A549 (cell line): ENCODE data around the gene CEP85L. TPM values are rescaled to one million over a fixed set of nuclear protein-coding genes. Genes with fewer than 3 reads are reported as not detected.

Source experiments
- ATAC-seq, 2 experiments: fragments of 200-7000 bp in 1 of 2; fragments of >200 bp in 1 of 2; cut with Nextera tagmentation in 1 of 2; cut with Tn5 transposase in 1 of 2; 3 replicates each; pipeline versions ENCODE4 v1.8.0 to v1.9.1; 2018 to 2020; ENCODE audit warnings: mild to moderate bottlenecking in 1 of 2, moderate library complexity in 1 of 2
- CTCF ChIA-PET: fragments of 300-600 bp; sonication (Branson Sonifier 250); formaldehyde crosslinking; extraction: SDS; loops from one replicate; lab custom pipeline; 2021; ENCODE audit warnings: antibody characterized with exemption, inconsistent platforms; lab: Yijun Ruan, JAX
- POLR2A ChIA-PET: fragments of 350-600 bp; formaldehyde crosslinking; extraction: SDS; loops from one replicate; lab custom pipeline; 2021; ENCODE audit warnings: antibody characterized with exemption, inconsistent platforms; lab: Yijun Ruan, JAX
- DNase-seq, 2 experiments: peaks; one replicate each; pipeline versions ENCODE4 v3.0.0 to v3.0.0-alpha.2; 2011 to 2016; ENCODE audit warnings: low read depth in 1 of 2, low spot score in 1 of 2
- FAIRE-seq: peaks from 2 replicates; lab custom pipeline; 2011; peaks lifted over from hg19 to GRCh38; lab: Jason Lieb, UNC
- H3K27ac ChIP-seq, 2 experiments: fragments of >200 bp; sonication (Bioruptor Twin); formaldehyde crosslinking; 3 replicates each; pipeline ENCODE4 v1.5.1; 2016 to 2017
- H3K4me1 ChIP-seq: fragments of >200 bp; sonication (Bioruptor Twin); formaldehyde crosslinking; 3 replicates; pipeline ENCODE4 v1.6.1; 2016
- H3K4me2 ChIP-seq: fragments of >200 bp; sonication (Bioruptor Twin); formaldehyde crosslinking; 3 replicates; pipeline ENCODE4 v1.6.1; 2016
- H3K4me3 ChIP-seq: fragments of >200 bp; sonication (Bioruptor Twin); formaldehyde crosslinking; 3 replicates; pipeline ENCODE4 v1.5.1; 2016
- H3K9me3 ChIP-seq: fragments of >200 bp; sonication (Bioruptor Twin); formaldehyde crosslinking; 3 replicates; pipeline ENCODE4 v1.6.1; 2016
- BHLHE40 ChIP-seq: IDR thresholded peaks from 2 replicates; pipeline ENCODE4 v1.6.1; 2012; ENCODE audit warnings: low read depth, low read length, inconsistent platforms
- CHD2 ChIP-seq: fragments of 150-350 bp; IDR thresholded peaks from 2 replicates; pipeline ENCODE4 v1.6.1; 2014; ENCODE audit warnings: low read length; ENCODE audit not compliant: partially characterized antibody
- E2F6 ChIP-seq: IDR thresholded peaks from 2 replicates; pipeline ENCODE4 v1.6.1; 2012; ENCODE audit warnings: low read depth, borderline replicate concordance
- EHF ChIP-seq: fragments of 250-450 bp; sonication (Bioruptor Pico); IDR thresholded peaks from 2 replicates; pipeline ENCODE4 v1.5.0; 2020; ENCODE audit warnings: mild to moderate bottlenecking
- JUNB ChIP-seq: fragments of >200 bp; sonication (Bioruptor Twin); formaldehyde crosslinking; IDR thresholded peaks from 2 replicates; pipeline ENCODE4 v1.6.1; 2016
- KDM1A ChIP-seq: fragments of 200-600 bp; sonication (generic); IDR thresholded peaks from 2 replicates; pipeline ENCODE4 v1.6.1; 2016; ENCODE audit warnings: low read depth, mild to moderate bottlenecking
- MAZ ChIP-seq: fragments of 150-350 bp; IDR thresholded peaks from 2 replicates; pipeline ENCODE4 v1.6.1; 2014; ENCODE audit warnings: antibody characterized with exemption, low read depth, low read length, borderline replicate concordance
- NFE2L2 ChIP-seq: fragments of 150-350 bp; conservative IDR thresholded peaks from 2 replicates; pipeline ENCODE4 v1.6.1; 2014; ENCODE audit warnings: low read length
- POLR2A ChIP-seq: IDR thresholded peaks from 2 replicates; pipeline ENCODE4 v1.6.1; 2012; ENCODE audit warnings: mild to moderate bottlenecking, low read length
- RAD21 ChIP-seq, 2 experiments: fragments of >200 bp in 1 of 2; sonication (Bioruptor Twin) in 1 of 2; formaldehyde crosslinking in 1 of 2; IDR thresholded peaks in 1 of 2; conservative IDR thresholded peaks in 1 of 2; 2 replicates in 1 of 2; 3 replicates in 1 of 2; pipeline ENCODE4 v1.6.1; 2012 to 2018; ENCODE audit warnings: inconsistent platforms in 1 of 2
- RNF2 ChIP-seq: fragments of 200-600 bp; sonication (generic); IDR thresholded peaks from 2 replicates; pipeline ENCODE4 v1.6.1; 2016; ENCODE audit warnings: low read depth, mild to moderate bottlenecking, antibody characterized with exemption, moderate library complexity, borderline replicate concordance
- TFCP2L1 ChIP-seq: fragments of 250-450 bp; sonication (Bioruptor Pico); IDR thresholded peaks from 2 replicates; pipeline ENCODE4 v1.5.0; 2021; ENCODE audit warnings: mild to moderate bottlenecking
- TP53 ChIP-seq: fragments of 250-450 bp; sonication (Bioruptor Pico); IDR thresholded peaks from 2 replicates; pipeline ENCODE4 v1.5.0; 2021; ENCODE audit warnings: mild to moderate bottlenecking, moderate library complexity
- ZC3H11A ChIP-seq: fragments of 450-650 bp; IDR thresholded peaks from 2 replicates; pipeline ENCODE4 v1.6.1; 2014; ENCODE audit warnings: antibody characterized with exemption, mild to moderate bottlenecking
- ZNF302 ChIP-seq: fragments of 250-450 bp; sonication (Bioruptor Pico); IDR thresholded peaks from 2 replicates; pipeline ENCODE4 v1.9.0; 2021; ENCODE audit warnings: inconsistent platforms, mild to moderate bottlenecking, moderate library complexity
- ZSCAN20 ChIP-seq: fragments of 250-450 bp; sonication (Bioruptor Pico); IDR thresholded peaks from 2 replicates; pipeline ENCODE4 v1.8.0; 2022; ENCODE audit warnings: mild to moderate bottlenecking, moderate library complexity
- WGBS: methylation state at CpG from one replicate; pipeline ENCODE4 v1.1.6; 2017; ENCODE audit errors: missing lambda C conversion rate; 5-methylcytosine and 5-hydroxymethylcytosine counted together
- polyA plus RNA-seq, 4 experiments: library from polyadenylated mRNA; depleted of rRNA in 3 of 4; stranded (reverse); fragments of >200 nt; fragmentation: RNase III in 1 of 4; extraction: RNeasy Plus Mini Kit Qiagen cat#74134 plus additional on column Dnase treatment in 1 of 4; gene quantifications; 2 replicates in 3 of 4; 3 replicates in 1 of 4; pipeline ENCODE4 v1.2.3, GENCODE V29; 2011 to 2017
- TF ChIP-seq, protein P1 (sequence below): fragments of >200 bp; sonication (Bioruptor Twin); formaldehyde crosslinking; IDR thresholded peaks from 2 replicates; pipeline ENCODE4 v1.6.1; 2016
- TF ChIP-seq, protein P2 (sequence below): fragments of 250-450 bp; sonication (Bioruptor Pico); IDR thresholded peaks from 2 replicates; pipeline ENCODE4 v1.5.0; 2020; ENCODE audit warnings: low read depth, mild to moderate bottlenecking, moderate library complexity
- TF ChIP-seq, protein P3 (sequence below): fragments of 450-650 bp; IDR thresholded peaks from 2 replicates; pipeline ENCODE4 v1.6.1; 2014; ENCODE audit warnings: antibody characterized with exemption
- TF ChIP-seq, protein P4 (sequence below): fragments of 150-350 bp; IDR thresholded peaks from 2 replicates; pipeline ENCODE4 v1.6.1; 2014; ENCODE audit warnings: low read depth, mild to moderate bottlenecking, low read length

CEP85L gene
- polyA plus RNA-seq, 2 of the 4 experiments (the other 2 are of a cell fraction), result 1.3 to 3.4 TPM

- CTCF ChIA-PET, result no interaction called here
- no peak for FAIRE-seq
Measured at GRCh38 chr6:118663993-118664985, 12.9 kb upstream of the CEP85L start.

DNA sequence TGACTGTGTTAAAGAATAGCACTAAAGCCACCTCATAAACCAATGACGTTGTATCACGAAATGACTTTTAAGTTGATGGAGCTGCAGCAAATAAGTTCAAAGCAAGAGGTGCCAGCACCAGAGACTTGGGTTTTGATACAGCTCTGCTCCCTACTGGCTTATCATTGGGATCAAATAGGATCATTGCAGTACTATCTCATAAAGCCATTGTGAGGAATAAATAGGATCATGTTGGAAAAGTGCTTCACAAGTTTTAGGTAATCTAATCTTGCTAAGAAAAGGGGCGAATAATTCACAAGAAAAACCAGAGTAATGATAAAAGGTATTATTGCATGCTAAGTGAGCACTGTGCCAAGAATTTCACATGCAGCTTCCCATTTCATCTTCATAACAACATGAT, 10.4 kb upstream of the CEP85L start:
- ATAC-seq, result no peak

More at GRCh38 chr6:118663993-118664985, 12.9 kb upstream of the CEP85L start:
- no peak for ATAC-seq
- Histone ChIP-seq H3K27ac (no peak overlapping the region), H3K4me1 (no peaks in the 10 kb centered on the region), H3K4me2 (no peak overlapping the region), H3K9me3 (no peaks in the 10 kb centered on the region)
- POLR2A ChIA-PET, result no interaction called here
- DNase-seq, result no peak
- WGBS, result 68% methylated on average over 10 of the region's 10 CpGs
- no peak for TF ChIP-seq TP53 (CRISPR knock-in tag)
- no peak for TF ChIP-seq BHLHE40
- no peak for TF ChIP-seq TFCP2L1 (CRISPR knock-in tag)
- no peak for TF ChIP-seq ZSCAN20
- no peak for TF ChIP-seq RNF2
- TF ChIP-seq, all 56 proteins: peak for 0
- H3K4me3 ChIP-seq, result no peak overlapping the region

DNA sequence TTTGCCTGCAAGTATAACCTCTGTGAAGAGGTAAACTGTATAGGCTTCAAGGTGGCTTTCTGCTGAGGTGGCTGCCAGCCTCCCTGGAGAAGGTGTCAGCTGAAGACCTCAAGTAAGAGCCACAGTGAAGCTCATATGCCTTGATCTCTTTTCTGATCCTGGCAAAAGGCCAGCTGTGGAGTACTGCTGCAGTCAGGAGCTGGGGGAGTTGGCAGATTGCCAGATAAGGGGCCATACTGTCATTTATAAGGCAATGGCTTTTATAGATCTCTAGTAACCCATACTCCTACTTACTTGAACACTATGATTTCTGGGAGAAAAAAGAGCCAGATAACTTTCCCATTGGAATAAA, 8.8 kb upstream of the CEP85L start:
- Histone ChIP-seq H3K4me1 (no peaks in the 10 kb centered on the region), H3K4me3 (no peak overlapping the region), H3K9me3 (no peaks in the 10 kb centered on the region), H3K4me2 (no peak overlapping the region), H3K27ac (no peak overlapping the region)
- POLR2A ChIA-PET, result interaction anchor here (1.5 kb wide), 1 partner anchor 9 kb away, joined by 4 read pairs; the partner anchor contains the start of gene CEP85L
- ATAC-seq, result no peak
- TF ChIP-seq, protein P1, sequence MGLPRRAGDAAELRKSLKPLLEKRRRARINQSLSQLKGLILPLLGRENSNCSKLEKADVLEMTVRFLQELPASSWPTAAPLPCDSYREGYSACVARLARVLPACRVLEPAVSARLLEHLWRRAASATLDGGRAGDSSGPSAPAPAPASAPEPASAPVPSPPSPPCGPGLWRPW, result no peak
- TF ChIP-seq, protein P2, sequence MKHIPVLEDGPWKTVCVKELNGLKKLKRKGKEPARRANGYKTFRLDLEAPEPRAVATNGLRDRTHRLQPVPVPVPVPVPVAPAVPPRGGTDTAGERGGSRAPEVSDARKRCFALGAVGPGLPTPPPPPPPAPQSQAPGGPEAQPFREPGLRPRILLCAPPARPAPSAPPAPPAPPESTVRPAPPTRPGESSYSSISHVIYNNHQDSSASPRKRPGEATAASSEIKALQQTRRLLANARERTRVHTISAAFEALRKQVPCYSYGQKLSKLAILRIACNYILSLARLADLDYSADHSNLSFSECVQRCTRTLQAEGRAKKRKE (CRISPR knock-in tag), result no peak
- TF ChIP-seq CHD2, result no peak
- no peak for TF ChIP-seq RAD21 (conservative IDR thresholded peaks at IDR 0.05 in 1 of 2, IDR thresholded peaks at IDR 0.05 in 1 of 2)
- CTCF ChIA-PET, result no interaction called here
- FAIRE-seq, result no peak
- no peak for DNase-seq

More for the DNA sequence above, 10.4 kb upstream of the CEP85L start:
- TF ChIP-seq BHLHE40, result no peak
- TF ChIP-seq ZNF302 (CRISPR knock-in tag), result no peak
- no peak for TF ChIP-seq KDM1A
- TF ChIP-seq POLR2A, result no peak
- TF ChIP-seq TFCP2L1 (CRISPR knock-in tag), result no peak
- TF ChIP-seq, protein P3, sequence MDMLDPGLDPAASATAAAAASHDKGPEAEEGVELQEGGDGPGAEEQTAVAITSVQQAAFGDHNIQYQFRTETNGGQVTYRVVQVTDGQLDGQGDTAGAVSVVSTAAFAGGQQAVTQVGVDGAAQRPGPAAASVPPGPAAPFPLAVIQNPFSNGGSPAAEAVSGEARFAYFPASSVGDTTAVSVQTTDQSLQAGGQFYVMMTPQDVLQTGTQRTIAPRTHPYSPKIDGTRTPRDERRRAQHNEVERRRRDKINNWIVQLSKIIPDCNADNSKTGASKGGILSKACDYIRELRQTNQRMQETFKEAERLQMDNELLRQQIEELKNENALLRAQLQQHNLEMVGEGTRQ, result no peak
- no peak for TF ChIP-seq ZSCAN20
- TF ChIP-seq CHD2, result no peak
- TF ChIP-seq JUNB, result no peak
- TF ChIP-seq, protein P4, sequence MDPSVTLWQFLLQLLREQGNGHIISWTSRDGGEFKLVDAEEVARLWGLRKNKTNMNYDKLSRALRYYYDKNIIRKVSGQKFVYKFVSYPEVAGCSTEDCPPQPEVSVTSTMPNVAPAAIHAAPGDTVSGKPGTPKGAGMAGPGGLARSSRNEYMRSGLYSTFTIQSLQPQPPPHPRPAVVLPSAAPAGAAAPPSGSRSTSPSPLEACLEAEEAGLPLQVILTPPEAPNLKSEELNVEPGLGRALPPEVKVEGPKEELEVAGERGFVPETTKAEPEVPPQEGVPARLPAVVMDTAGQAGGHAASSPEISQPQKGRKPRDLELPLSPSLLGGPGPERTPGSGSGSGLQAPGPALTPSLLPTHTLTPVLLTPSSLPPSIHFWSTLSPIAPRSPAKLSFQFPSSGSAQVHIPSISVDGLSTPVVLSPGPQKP, result no peak
- TF ChIP-seq ZC3H11A, result no peak
- TF ChIP-seq RAD21 (conservative IDR thresholded peaks at IDR 0.05 in 1 of 2, IDR thresholded peaks at IDR 0.05 in 1 of 2), result no peak
- no peak for TF ChIP-seq EHF
- TF ChIP-seq MAZ, result no peak
- no peak for TF ChIP-seq E2F6
- TF ChIP-seq NFE2L2, result no peak
- TF ChIP-seq, protein P1, result no peak
- H3K4me2 ChIP-seq, result no peak overlapping the region
- H3K4me3 ChIP-seq, result no peak overlapping the region
- 77% methylated on average over 3 of the region's 3 CpGs for WGBS
- FAIRE-seq, result no peak
- no peak for DNase-seq
- POLR2A ChIA-PET, result no interaction called here
- CTCF ChIA-PET, result no interaction called here
- H3K27ac ChIP-seq, result no peak overlapping the region
- no peaks in the 10 kb centered on the region for H3K4me1 ChIP-seq
- no peaks in the 10 kb centered on the region for H3K9me3 ChIP-seq
